Loucy (cell line): ENCODE data around the gene NDST4.
A peak's percentile ranks its signal among the peaks of the same experiment; 100 is the strongest.

Experiments used
- H2AFZ ChIP-seq: fragments of 200-600 bp; sonication (generic); 2 replicates; pipeline ENCODE4 v1.6.0; 2016; ENCODE audit warnings: antibody characterized with exemption, mild to moderate bottlenecking, low read length, moderate library complexity
- H3F3A ChIP-seq: fragments of 200-600 bp; 2 replicates; pipeline ENCODE4 v1.6.0; 2016; ENCODE audit warnings: antibody characterized with exemption, low read depth, mild to moderate bottlenecking
- H3K27me3 ChIP-seq: fragments of 200-600 bp; sonication (generic); 2 replicates; pipeline ENCODE4 v1.6.1; 2014; ENCODE audit warnings: low read length, mild to moderate bottlenecking; ENCODE audit not compliant: insufficient read depth, poor library complexity, severe bottlenecking
- H3K36me3 ChIP-seq: fragments of 200-600 bp; sonication (generic); 2 replicates; pipeline ENCODE4 v1.6.1; 2016; ENCODE audit warnings: low read length; ENCODE audit not compliant: insufficient read depth
- H3K4me1 ChIP-seq: fragments of 200-600 bp; sonication (generic); 2 replicates; pipeline ENCODE4 v1.5.1; 2014; ENCODE audit warnings: low read length, mild to moderate bottlenecking; ENCODE audit not compliant: insufficient read depth, poor library complexity, severe bottlenecking
- H3K4me2 ChIP-seq: fragments of 200-600 bp; sonication (generic); 2 replicates; pipeline ENCODE4 v1.6.0; 2014; ENCODE audit warnings: antibody characterized with exemption, low read length, low read depth, mild to moderate bottlenecking; ENCODE audit not compliant: poor library complexity, severe bottlenecking
- H3K4me3 ChIP-seq: fragments of 200-600 bp; sonication (generic); 2 replicates; pipeline ENCODE4 v1.5.1; 2014; ENCODE audit warnings: low read length, mild to moderate bottlenecking, mixed read lengths; ENCODE audit not compliant: poor library complexity, severe bottlenecking
- H3K79me2 ChIP-seq: fragments of 200-600 bp; sonication (generic); 2 replicates; pipeline ENCODE4 v1.6.1; 2014; ENCODE audit warnings: low read length; ENCODE audit not compliant: insufficient read depth
- H3K9ac ChIP-seq: fragments of 200-600 bp; sonication (generic); 2 replicates; pipeline ENCODE4 v1.6.0; 2014; ENCODE audit warnings: mild to moderate bottlenecking, low read depth, low read length, moderate library complexity; ENCODE audit not compliant: poor library complexity, severe bottlenecking
- H3K9me2 ChIP-seq: fragments of 200-600 bp; sonication (generic); replicated peaks from 2 replicates; pipeline ENCODE4 v1.6.1; 2016; ENCODE audit warnings: low read depth, low read length, mixed read lengths
- H3K9me3 ChIP-seq: fragments of 200-600 bp; sonication (generic); 2 replicates; pipeline ENCODE4 v1.6.1; 2014; ENCODE audit warnings: mild to moderate bottlenecking, antibody characterized with exemption, low read length, low read depth; ENCODE audit not compliant: insufficient read depth
- H4K20me1 ChIP-seq: fragments of 200-600 bp; sonication (generic); 2 replicates; pipeline ENCODE4 v1.6.0; 2014; ENCODE audit warnings: antibody characterized with exemption, low read length, mild to moderate bottlenecking; ENCODE audit not compliant: insufficient read depth, poor library complexity, severe bottlenecking
- CTCF ChIP-seq: fragments of 200-600 bp; sonication (generic); conservative IDR thresholded peaks from 2 replicates; pipeline ENCODE4 v1.5.1; 2014; ENCODE audit warnings: mild to moderate bottlenecking, antibody characterized with exemption, low read length
- EZH2phosphoT487 ChIP-seq: fragments of 200-600 bp; IDR thresholded peaks from 2 replicates; pipeline ENCODE4 v1.6.1; 2018; ENCODE audit warnings: antibody characterized with exemption, mild to moderate bottlenecking, moderate library complexity, borderline replicate concordance

The NDST4 gene

GRCh38 chr4:114783215-114783595, 330.2 kb downstream of the NDST4 start:
- H3K9ac ChIP-seq: no peak overlapping the region
- TF ChIP-seq EZH2phosphoT487: no peak
- no peak for TF ChIP-seq CTCF
- no peaks in the 10 kb centered on the region for H4K20me1 ChIP-seq
- H3K4me1 ChIP-seq: no peaks in the 10 kb centered on the region
- H3K9me2 ChIP-seq: no peaks in the 10 kb centered on the region
- H3K9me3 ChIP-seq: no peaks in the 10 kb centered on the region
- H3K36me3 ChIP-seq: no peaks in the 10 kb centered on the region
- H3K27me3 ChIP-seq: no peaks in the 10 kb centered on the region
- no peaks in the 10 kb centered on the region for H3K79me2 ChIP-seq
- H3F3A ChIP-seq: no peaks in the 10 kb centered on the region
- no peak overlapping the region for H3K4me3 ChIP-seq
- H2AFZ ChIP-seq: no peak overlapping the region
- H3K4me2 ChIP-seq: no peak overlapping the region

GRCh38 chr4:114782415-114783214, 330.8 kb downstream of the NDST4 start:
- Histone ChIP-seq H3K9ac (no peak overlapping the region), H3K9me2 (no peaks in the 10 kb centered on the region), H3K9me3 (no peaks in the 10 kb centered on the region), H3K36me3 (no peaks in the 10 kb centered on the region), H3K4me2 (no peak overlapping the region), H3K4me3 (no peak overlapping the region), H4K20me1 (no peaks in the 10 kb centered on the region), H3K27me3 (no peaks in the 10 kb centered on the region), H3K4me1 (no peaks in the 10 kb centered on the region), H3K79me2 (no peaks in the 10 kb centered on the region), H3F3A (no peaks in the 10 kb centered on the region), H2AFZ (no peak overlapping the region)
- TF ChIP-seq EZH2phosphoT487 (no peak), CTCF (no peak)

- Histone ChIP-seq H3K4me1 (no peaks in the 10 kb centered on the region), H3K4me2 (no peak overlapping the region), H3K9me3 (no peaks in the 10 kb centered on the region), H4K20me1 (no peaks in the 10 kb centered on the region), H3K27me3 (no peaks in the 10 kb centered on the region), H3F3A (no peaks in the 10 kb centered on the region), H3K36me3 (no peaks in the 10 kb centered on the region), H2AFZ (no peak overlapping the region), H3K9ac (no peak overlapping the region), H3K9me2 (no peaks in the 10 kb centered on the region), H3K79me2 (no peaks in the 10 kb centered on the region), H3K4me3 (no peak overlapping the region)
- TF ChIP-seq CTCF: peak; percentile 62
- no peak for TF ChIP-seq EZH2phosphoT487
Observed at GRCh38 chr4:114780205-114780604, 333.2 kb downstream of the NDST4 start.
